DMS153 (cell line): ENCODE results near the gene DKK3.

Experiments used
- DNase-seq: peaks from one replicate; lab custom pipeline; 2025; lab: John Stamatoyannopoulos, UW

DKK3 gene

GRCh38 chr11:11966826-11967668, 41.4 kb downstream of the DKK3 start:
- DNase-seq = peak; percentile 30

GRCh38 chr11:11966354-11966741, 42.1 kb downstream of the DKK3 start:
- no peak for DNase-seq

- DNase-seq = no peak
These were observed 42.6 kb downstream of the DKK3 start for GRCh38 chr11:11965656-11966353.

- no peak for DNase-seq
These were observed 43.2 kb downstream of the DKK3 start for GRCh38 chr11:11965192-11965591.

GRCh38 chr11:11964774-11965150, 43.7 kb downstream of the DKK3 start:
- no peak for DNase-seq

GRCh38 chr11:11963842-11964773, 44.3 kb downstream of the DKK3 start:
- no peak for DNase-seq

- DNase-seq = no peak
These were observed 45.4 kb downstream of the DKK3 start for GRCh38 chr11:11963067-11963466.

GRCh38 chr11:11961399-11962028, 46.9 kb downstream of the DKK3 start:
- DNase-seq = no peak

GRCh38 chr11:11960687-11961086, 47.7 kb downstream of the DKK3 start:
- no peak for DNase-seq

- DNase-seq = no peak
These were observed 48.8 kb downstream of the DKK3 start for GRCh38 chr11:11959601-11960000.

- DNase-seq = no peak
These were observed 49.8 kb downstream of the DKK3 start for GRCh38 chr11:11958403-11959231.

- DNase-seq = no peak
These were observed 52.4 kb downstream of the DKK3 start for GRCh38 chr11:11956006-11956405.

- no peak for DNase-seq
These were observed 56.4 kb downstream of the DKK3 start for GRCh38 chr11:11952036-11952435.

- DNase-seq = no peak
These were observed 58.9 kb downstream of the DKK3 start for GRCh38 chr11:11949482-11949881.

GRCh38 chr11:11948242-11948947, 60.0 kb downstream of the DKK3 start:
- DNase-seq = no peak

- DNase-seq = no peak
These were observed 60.6 kb downstream of the DKK3 start for GRCh38 chr11:11947825-11948224.

GRCh38 chr11:11946878-11947277, 61.5 kb downstream of the DKK3 start:
- no peak for DNase-seq

- no peak for DNase-seq
These were observed 62.2 kb downstream of the DKK3 start for GRCh38 chr11:11946180-11946579.

- no peak for DNase-seq
These were observed 64.0 kb downstream of the DKK3 start for GRCh38 chr11:11944444-11944843.

GRCh38 chr11:11942668-11943067, 65.8 kb downstream of the DKK3 start:
- no peak for DNase-seq
